ENCODE data around the gene C2orf68. TPM values are rescaled to one million over a fixed set of nuclear protein-coding genes. Genes with fewer than 3 reads are reported as not detected.
"Not testable (repeated sequence)": the region's sequence is repeated elsewhere in the genome, so short reads cannot be mapped to it uniquely, and the experiment has no call there.

Gene C2orf68
- total RNA-seq, 1 experiment from 2014 or later: 23.7 TPM

DNA sequence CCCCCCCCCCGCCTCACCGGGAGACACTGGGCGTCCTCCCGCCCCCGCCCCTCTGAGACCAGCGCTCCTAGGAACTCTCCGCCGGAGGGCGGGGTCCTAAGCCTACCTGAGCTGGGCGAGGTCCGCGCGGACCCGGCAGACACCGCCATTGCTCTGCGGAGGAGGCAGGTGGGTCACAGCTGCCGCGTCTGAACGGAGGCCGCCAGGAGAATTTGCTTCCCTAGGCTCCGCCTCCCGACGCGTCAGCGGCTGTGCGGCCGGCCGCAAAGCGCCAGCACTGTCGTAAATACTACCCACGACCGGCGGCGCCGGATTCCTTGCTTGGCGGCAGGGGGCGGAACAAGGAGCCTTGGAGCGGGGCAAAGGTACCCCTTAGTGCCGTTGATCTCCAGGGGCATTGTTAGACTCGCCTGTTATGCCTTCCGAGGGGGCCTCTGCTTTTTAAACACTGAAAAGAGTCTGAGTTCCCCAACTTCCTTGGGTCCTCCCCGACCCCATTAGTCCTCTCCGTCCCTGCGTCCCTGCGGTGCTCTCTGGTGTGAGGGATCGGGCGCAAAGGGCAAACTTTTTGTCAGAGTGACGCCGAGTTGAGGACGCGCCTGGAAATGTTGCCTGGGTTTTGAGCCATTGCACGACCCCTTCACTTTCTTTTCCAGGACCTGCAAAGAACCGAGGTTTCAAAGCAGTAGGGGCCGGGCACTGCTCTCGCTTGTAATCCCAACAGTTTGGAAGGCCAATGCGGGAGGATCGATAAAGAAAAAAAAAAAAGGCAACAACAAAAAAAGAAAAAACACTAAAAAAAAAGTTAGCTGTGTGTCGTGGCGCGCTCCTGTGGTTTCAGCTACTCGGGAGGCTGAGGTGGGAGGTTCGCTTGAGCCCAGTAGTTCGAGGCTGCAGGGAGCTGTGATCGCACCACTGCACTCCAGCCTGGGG lies 50.3 kb downstream of the C2orf68 start, which contains the start of gene GGCX:
Gene GGCX (minus strand): TSS at position 214 of the 933 bp plus-strand sequence. CDS start 65 bp downstream, at position 149.
- peak; percentile 96 for TF ChIP-seq POLR2AphosphoS5 (IDR thresholded peaks at IDR 0.05; ENCODE audit: low read depth, low read length)
- TF ChIP-seq, protein P1, sequence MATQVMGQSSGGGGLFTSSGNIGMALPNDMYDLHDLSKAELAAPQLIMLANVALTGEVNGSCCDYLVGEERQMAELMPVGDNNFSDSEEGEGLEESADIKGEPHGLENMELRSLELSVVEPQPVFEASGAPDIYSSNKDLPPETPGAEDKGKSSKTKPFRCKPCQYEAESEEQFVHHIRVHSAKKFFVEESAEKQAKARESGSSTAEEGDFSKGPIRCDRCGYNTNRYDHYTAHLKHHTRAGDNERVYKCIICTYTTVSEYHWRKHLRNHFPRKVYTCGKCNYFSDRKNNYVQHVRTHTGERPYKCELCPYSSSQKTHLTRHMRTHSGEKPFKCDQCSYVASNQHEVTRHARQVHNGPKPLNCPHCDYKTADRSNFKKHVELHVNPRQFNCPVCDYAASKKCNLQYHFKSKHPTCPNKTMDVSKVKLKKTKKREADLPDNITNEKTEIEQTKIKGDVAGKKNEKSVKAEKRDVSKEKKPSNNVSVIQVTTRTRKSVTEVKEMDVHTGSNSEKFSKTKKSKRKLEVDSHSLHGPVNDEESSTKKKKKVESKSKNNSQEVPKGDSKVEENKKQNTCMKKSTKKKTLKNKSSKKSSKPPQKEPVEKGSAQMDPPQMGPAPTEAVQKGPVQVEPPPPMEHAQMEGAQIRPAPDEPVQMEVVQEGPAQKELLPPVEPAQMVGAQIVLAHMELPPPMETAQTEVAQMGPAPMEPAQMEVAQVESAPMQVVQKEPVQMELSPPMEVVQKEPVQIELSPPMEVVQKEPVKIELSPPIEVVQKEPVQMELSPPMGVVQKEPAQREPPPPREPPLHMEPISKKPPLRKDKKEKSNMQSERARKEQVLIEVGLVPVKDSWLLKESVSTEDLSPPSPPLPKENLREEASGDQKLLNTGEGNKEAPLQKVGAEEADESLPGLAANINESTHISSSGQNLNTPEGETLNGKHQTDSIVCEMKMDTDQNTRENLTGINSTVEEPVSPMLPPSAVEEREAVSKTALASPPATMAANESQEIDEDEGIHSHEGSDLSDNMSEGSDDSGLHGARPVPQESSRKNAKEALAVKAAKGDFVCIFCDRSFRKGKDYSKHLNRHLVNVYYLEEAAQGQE (IDR thresholded peaks at IDR 0.05; ENCODE audit: insufficient read depth in 1 of 2, low read depth in 2 of 2, low read length in 1 of 2): 0 out of 4 replicates have a peak, but pooled peaks have one; percentile 21 to 23
- TF ChIP-seq TCF7L2 (IDR thresholded peaks at IDR 0.05; ENCODE audit: low read depth, low read length): no peak
- 0 out of 2 replicates have a peak, but pooled peaks have one; percentile 44 for TF ChIP-seq SIN3A (IDR thresholded peaks at IDR 0.05; ENCODE audit: borderline replicate concordance, insufficient read depth, low read depth, low read length)
- Histone ChIP-seq H3K4me3 (ENCODE audit: low read depth in 2 of 2, low read length in 2 of 2) (peak within 1 kb of the TSS; percentile 71 to 95), H3K9me3 (ENCODE audit: control insufficient read depth, insufficient read depth, low read depth, low read length) (no peaks in the 10 kb centered on the region), H3K27me3 (ENCODE audit: control insufficient read depth, insufficient read depth, low read length) (no peaks in the 10 kb centered on the region), H3K36me3 (ENCODE audit: control insufficient read depth, insufficient read depth, low read length) (peaks cover 3% of the 10 kb centered on the region; the same call in 1 of the 2 replicates), H3K27ac (ENCODE audit: low read length) (peak within 1 kb of the TSS; percentile 95), H3K4me1 (ENCODE audit: control insufficient read depth, insufficient read depth, low read length) (peaks cover 6% of the 10 kb centered on the region; the same call in 1 of the 2 replicates)
- ATAC-seq (peak; percentile 97), DNase-seq (ENCODE audit: low read depth, low spot score) (no peak)
- in situ Hi-C loops (cut with HindIII; ENCODE audit: low pct_unique_long_range_greater_than_20kb, low sequenced_read_pairs): no loop called here
- intact Hi-C loops (cut with micrococcal nuclease; ENCODE audit: unreplicated experiment): loop anchor here (2.0 kb wide), 1 partner anchor 47 kb away; no protein-coding TSS in a partner anchor
- BruUV-seq (replicated peaks): TSS peak; percentile 98
- CTCF ChIA-PET: interaction anchor here (0.6 to 0.7 kb wide), 3 partner anchors 40 to 156 kb away, joined by 5 to 9 read pairs (median 6); no protein-coding TSS in a partner anchor
- POLR2A ChIA-PET: interaction anchor here (0.6 to 0.7 kb wide), 5 partner anchors 35 to 502 kb away, joined by 3 to 13 read pairs (median 5); partner anchors contain the start of gene RETSAT

DNA sequence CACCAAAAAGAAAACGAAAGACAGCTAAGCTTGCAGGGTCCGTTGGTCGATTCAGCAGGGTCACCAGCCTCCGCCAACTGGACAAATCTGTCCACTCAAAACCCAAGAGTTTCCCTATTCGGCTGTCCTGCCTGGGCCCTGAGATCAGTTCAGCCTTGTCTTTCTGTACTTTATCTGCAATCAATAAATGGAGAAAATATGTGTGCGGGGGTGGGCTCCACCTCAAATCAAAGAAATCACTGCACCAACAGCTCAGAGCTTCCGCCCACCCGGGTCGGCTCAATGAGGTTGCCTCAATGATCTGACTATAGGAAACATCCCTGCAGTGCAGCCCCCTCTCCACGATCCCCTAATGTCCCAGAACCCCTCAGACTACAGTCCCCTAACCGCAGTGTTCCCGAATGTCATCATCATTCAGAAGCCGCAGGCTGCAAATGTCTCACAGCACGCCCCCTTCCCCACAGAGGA lies 51.0 kb downstream of the C2orf68 start:
- no peaks in the 10 kb centered on the region for H3K9me3 ChIP-seq (ENCODE audit: control insufficient read depth, insufficient read depth, low read depth, low read length)
- peaks cover 6% of the 10 kb centered on the region; the same call in 1 of the 2 replicates for H3K4me1 ChIP-seq (ENCODE audit: control insufficient read depth, insufficient read depth, low read length)
- POLR2A ChIA-PET: interaction anchor here (0.6 to 0.7 kb wide), 3 partner anchors 11 to 503 kb away, joined by 3 to 13 read pairs (median 8); no protein-coding TSS in a partner anchor
- no peaks in the 10 kb centered on the region for H3K27me3 ChIP-seq (ENCODE audit: control insufficient read depth, insufficient read depth, low read length)
- peak overlapping the region; percentile 73 for H3K27ac ChIP-seq (ENCODE audit: low read length)
- in situ Hi-C loops (cut with HindIII; ENCODE audit: low pct_unique_long_range_greater_than_20kb, low sequenced_read_pairs): no loop called here
- TF ChIP-seq TCF7L2 (IDR thresholded peaks at IDR 0.05; ENCODE audit: low read depth, low read length) (no peak), POLR2AphosphoS5 (IDR thresholded peaks at IDR 0.05; ENCODE audit: low read depth, low read length) (no peak), SIN3A (IDR thresholded peaks at IDR 0.05; ENCODE audit: borderline replicate concordance, insufficient read depth, low read depth, low read length) (no peak)
- TF ChIP-seq, protein P1 (IDR thresholded peaks at IDR 0.05; ENCODE audit: insufficient read depth in 1 of 2, low read depth in 2 of 2, low read length in 1 of 2): no peak
- TF ChIP-seq, protein P2, sequence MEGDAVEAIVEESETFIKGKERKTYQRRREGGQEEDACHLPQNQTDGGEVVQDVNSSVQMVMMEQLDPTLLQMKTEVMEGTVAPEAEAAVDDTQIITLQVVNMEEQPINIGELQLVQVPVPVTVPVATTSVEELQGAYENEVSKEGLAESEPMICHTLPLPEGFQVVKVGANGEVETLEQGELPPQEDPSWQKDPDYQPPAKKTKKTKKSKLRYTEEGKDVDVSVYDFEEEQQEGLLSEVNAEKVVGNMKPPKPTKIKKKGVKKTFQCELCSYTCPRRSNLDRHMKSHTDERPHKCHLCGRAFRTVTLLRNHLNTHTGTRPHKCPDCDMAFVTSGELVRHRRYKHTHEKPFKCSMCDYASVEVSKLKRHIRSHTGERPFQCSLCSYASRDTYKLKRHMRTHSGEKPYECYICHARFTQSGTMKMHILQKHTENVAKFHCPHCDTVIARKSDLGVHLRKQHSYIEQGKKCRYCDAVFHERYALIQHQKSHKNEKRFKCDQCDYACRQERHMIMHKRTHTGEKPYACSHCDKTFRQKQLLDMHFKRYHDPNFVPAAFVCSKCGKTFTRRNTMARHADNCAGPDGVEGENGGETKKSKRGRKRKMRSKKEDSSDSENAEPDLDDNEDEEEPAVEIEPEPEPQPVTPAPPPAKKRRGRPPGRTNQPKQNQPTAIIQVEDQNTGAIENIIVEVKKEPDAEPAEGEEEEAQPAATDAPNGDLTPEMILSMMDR (IDR thresholded peaks at IDR 0.05): no peak
- peak overlapping the region; percentile 71 to 95 for H3K4me3 ChIP-seq (ENCODE audit: low read depth in 2 of 2, low read length in 2 of 2)
- CTCF ChIA-PET: interaction anchor here (0.6 to 0.7 kb wide), 2 partner anchors 40 to 140 kb away, joined by 6 to 9 read pairs; no protein-coding TSS in a partner anchor
- H3K36me3 ChIP-seq (ENCODE audit: control insufficient read depth, insufficient read depth, low read length): peaks cover 4% of the 10 kb centered on the region; the same call in 1 of the 2 replicates
- BruUV-seq (replicated peaks): no TSS peak
- intact Hi-C loops (cut with micrococcal nuclease; ENCODE audit: unreplicated experiment): loop anchor here (2.0 kb wide), 1 partner anchor 48 kb away; no protein-coding TSS in a partner anchor
- DNase-seq (ENCODE audit: low read depth, low spot score): no peak
- ATAC-seq: no peak; the same call in 1 of the 2 replicates

DNA sequence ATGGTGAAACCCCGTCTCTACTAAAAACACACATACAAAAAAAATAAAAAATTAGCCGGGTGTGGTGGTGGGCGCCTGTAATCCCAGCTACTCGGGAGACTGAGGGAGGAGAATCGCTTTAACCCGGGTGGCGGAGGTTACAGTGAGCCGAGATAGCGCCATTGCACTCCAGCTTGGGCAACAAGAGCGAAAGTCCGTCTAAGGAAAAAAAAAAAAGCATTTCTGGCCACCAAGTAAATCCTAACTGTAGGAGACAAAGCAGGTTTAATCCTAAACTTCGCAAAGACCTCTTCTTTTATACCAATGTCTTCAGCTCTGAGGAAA lies 51.5 kb downstream of the C2orf68 start:
- H3K4me1 ChIP-seq (ENCODE audit: control insufficient read depth, insufficient read depth, low read length); CTCF ChIA-PET; DNase-seq (ENCODE audit: low read depth, low spot score); H3K27me3 ChIP-seq (ENCODE audit: control insufficient read depth, insufficient read depth, low read length); BruUV-seq (replicated peaks); H3K9me3 ChIP-seq (ENCODE audit: control insufficient read depth, insufficient read depth, low read depth, low read length); H3K36me3 ChIP-seq (ENCODE audit: control insufficient read depth, insufficient read depth, low read length); in situ Hi-C loops (cut with HindIII; ENCODE audit: low pct_unique_long_range_greater_than_20kb, low sequenced_read_pairs); ATAC-seq: not testable (repeated sequence)
- Histone ChIP-seq H3K27ac (ENCODE audit: low read length) (peak overlapping the region; percentile 73), H3K4me3 (ENCODE audit: low read depth in 2 of 2, low read length in 2 of 2) (peak overlapping the region; percentile 71 to 95)
- POLR2A ChIA-PET: interaction anchor here (0.6 kb wide), 1 partner anchor 11 kb away, joined by 3 read pairs; no protein-coding TSS in a partner anchor
- intact Hi-C loops (cut with micrococcal nuclease; ENCODE audit: unreplicated experiment): loop anchor here (2.0 kb wide), 1 partner anchor 48 kb away; no protein-coding TSS in a partner anchor

Measured in Panc1 (cell line).